Bronchial epithelial cell (primary cell): ENCODE results near the gene CYTH3. TPM values are rescaled to one million over a fixed set of nuclear protein-coding genes. Genes with fewer than 3 reads are reported as not detected.
A peak's percentile ranks its signal among the peaks of the same experiment; 100 is the strongest.

Experiments used
- DNase-seq: peaks from one replicate; pipeline ENCODE4 v3.0.0-alpha.2; 2010; ENCODE audit warnings: low read depth
- FAIRE-seq: peaks from 2 replicates; lab custom pipeline; 2011; peaks lifted over from hg19 to GRCh38; lab: Jason Lieb, UNC
- H3K27me3 ChIP-seq: 2 replicates; pipeline ENCODE4 v1.5.1; 2011; ENCODE audit warnings: low read length; ENCODE audit not compliant: control insufficient read depth, insufficient read depth
- H3K36me3 ChIP-seq: 2 replicates; pipeline ENCODE4 v1.5.1; 2011; ENCODE audit warnings: low read length; ENCODE audit not compliant: control insufficient read depth, insufficient read depth
- H3K4me3 ChIP-seq: 2 replicates; pipeline ENCODE4 v1.5.1; 2011; ENCODE audit warnings: mild to moderate bottlenecking, low read depth, low read length, control low read depth
- total RNA-seq: library from RNA; depleted of rRNA; stranded (reverse); fragments of >200 nt; gene quantifications from 2 replicates; pipeline ENCODE4 v1.2.1, GENCODE V29; 2014
- TF ChIP-seq, protein P1 (sequence below): IDR thresholded peaks from 2 replicates; pipeline ENCODE4 v1.5.1; 2011; ENCODE audit warnings: mild to moderate bottlenecking, moderate library complexity, low read length, control low read depth, inconsistent platforms; ENCODE audit not compliant: insufficient read depth, severe bottlenecking

CYTH3 gene
- total RNA-seq, 1 donor from 2014 or later, result 11.6 TPM

DNA sequence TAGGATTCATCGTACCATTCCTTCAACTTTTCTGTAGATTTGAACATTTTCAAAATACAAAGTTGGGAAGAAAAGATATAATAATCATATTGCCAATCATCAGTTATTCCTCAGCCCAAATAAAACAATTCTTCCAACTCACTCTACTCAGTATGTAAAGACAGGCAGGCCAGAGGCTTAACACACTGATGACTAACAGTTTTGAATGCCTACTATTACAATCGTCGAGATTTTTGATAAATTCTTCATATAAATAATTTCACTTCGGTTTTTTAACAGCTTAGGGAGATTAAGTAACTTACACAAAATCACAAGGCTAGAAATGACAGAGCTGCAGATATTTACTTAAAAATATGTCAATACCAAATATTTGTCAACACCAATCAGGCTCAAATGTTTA, 17.6 kb downstream of the CYTH3 start:
- Histone ChIP-seq H3K27me3 (no peaks in the 10 kb centered on the region), H3K4me3 (no peak overlapping the region), H3K36me3 (no peaks in the 10 kb centered on the region)
- DNase-seq, result no peak
- TF ChIP-seq, protein P1, sequence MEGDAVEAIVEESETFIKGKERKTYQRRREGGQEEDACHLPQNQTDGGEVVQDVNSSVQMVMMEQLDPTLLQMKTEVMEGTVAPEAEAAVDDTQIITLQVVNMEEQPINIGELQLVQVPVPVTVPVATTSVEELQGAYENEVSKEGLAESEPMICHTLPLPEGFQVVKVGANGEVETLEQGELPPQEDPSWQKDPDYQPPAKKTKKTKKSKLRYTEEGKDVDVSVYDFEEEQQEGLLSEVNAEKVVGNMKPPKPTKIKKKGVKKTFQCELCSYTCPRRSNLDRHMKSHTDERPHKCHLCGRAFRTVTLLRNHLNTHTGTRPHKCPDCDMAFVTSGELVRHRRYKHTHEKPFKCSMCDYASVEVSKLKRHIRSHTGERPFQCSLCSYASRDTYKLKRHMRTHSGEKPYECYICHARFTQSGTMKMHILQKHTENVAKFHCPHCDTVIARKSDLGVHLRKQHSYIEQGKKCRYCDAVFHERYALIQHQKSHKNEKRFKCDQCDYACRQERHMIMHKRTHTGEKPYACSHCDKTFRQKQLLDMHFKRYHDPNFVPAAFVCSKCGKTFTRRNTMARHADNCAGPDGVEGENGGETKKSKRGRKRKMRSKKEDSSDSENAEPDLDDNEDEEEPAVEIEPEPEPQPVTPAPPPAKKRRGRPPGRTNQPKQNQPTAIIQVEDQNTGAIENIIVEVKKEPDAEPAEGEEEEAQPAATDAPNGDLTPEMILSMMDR, result no peak
- FAIRE-seq, result no peak

DNA sequence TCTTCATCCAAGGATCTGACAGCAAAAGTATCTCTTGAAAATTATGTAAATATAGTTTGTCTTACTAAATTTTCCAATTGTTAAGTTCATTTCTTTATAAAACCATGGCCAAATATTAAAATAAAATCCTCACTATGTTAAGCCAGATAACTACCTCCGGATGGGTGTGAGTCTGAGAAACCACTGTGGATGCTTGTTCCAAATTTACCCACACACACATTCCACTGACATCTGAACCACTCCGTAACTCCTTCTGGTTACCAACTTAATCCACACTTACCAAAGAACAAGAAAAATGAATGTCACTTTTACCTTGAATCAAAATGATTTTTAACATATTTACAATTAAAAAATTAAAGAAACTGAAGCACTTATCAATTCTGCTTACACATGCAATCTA, 19.7 kb downstream of the CYTH3 start:
- Histone ChIP-seq H3K4me3 (no peak overlapping the region), H3K27me3 (no peaks in the 10 kb centered on the region), H3K36me3 (no peaks in the 10 kb centered on the region)
- no peak for FAIRE-seq
- no peak for DNase-seq
- TF ChIP-seq, protein P1, result no peak

DNA sequence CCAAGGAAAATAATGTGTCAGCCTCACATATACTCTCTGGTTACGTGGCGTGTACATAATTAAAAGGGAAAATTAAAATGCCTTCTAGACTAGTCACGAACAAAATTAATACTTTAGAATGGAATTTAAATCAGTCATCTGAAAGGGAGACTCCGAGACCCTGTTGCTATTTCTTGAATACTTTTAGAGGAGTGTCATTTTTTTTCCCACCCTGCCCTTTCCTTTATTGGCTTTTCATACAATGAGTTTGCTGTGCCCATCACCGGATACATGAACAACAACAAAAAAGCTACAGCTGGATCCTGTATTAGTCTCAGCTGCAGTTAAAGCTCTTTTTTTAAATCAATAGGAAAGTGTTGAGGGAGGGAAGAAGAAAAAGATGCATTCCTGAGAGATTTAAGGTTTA, 20.1 kb downstream of the CYTH3 start:
- Histone ChIP-seq H3K27me3 (no peaks in the 10 kb centered on the region), H3K36me3 (no peaks in the 10 kb centered on the region), H3K4me3 (no peak overlapping the region)
- DNase-seq (no peak), FAIRE-seq (no peak)
- TF ChIP-seq, protein P1, result no peak

DNA sequence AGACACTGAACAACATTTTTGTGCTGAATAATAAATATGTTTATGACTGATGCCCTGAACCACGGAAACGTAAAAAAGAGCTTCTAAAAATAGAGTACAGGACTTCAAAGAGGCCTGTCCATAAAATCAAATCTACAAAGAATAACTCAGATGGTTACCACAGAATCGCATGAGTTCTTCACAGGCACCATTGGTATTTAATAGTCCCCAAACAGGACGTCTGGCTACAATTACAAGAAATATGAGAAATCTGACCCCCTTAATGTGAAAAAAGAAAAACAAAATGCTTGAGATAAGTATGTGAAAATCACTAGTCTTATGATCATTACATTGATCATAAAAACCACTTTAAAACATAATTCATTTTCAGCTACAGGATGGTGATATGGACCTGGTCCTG, 20.8 kb downstream of the CYTH3 start:
- DNase-seq (no peak), FAIRE-seq (no peak)
- Histone ChIP-seq H3K27me3 (no peaks in the 10 kb centered on the region), H3K36me3 (no peaks in the 10 kb centered on the region), H3K4me3 (no peak overlapping the region)
- TF ChIP-seq, protein P1, result no peak

DNA sequence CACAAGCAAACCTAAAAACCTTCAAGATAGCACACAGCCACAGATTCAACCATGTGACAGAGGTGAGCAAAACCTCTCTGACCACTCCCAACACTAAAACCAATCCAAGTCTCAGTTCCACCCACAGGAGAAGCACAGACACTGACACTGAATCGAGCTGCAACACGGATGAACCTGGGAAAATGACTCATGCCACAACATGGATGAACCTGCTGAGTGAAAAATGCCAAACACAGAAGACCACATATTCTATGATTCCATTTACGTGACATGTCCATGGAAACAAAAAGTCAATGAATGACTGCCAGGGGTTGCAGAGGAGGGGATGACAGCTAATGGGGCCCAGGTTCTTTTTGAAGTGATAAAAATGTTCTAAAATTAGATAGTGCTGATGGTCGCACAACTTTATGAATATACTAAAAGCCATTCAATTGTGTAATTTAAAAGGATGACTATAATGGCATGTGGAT, 22.0 kb downstream of the CYTH3 start:
- no peaks in the 10 kb centered on the region for H3K27me3 ChIP-seq
- TF ChIP-seq, protein P1, result no peak
- H3K4me3 ChIP-seq, result no peak overlapping the region
- FAIRE-seq, result peak; percentile 58
- DNase-seq, result peak; percentile 83
- H3K36me3 ChIP-seq, result no peaks in the 10 kb centered on the region

DNA sequence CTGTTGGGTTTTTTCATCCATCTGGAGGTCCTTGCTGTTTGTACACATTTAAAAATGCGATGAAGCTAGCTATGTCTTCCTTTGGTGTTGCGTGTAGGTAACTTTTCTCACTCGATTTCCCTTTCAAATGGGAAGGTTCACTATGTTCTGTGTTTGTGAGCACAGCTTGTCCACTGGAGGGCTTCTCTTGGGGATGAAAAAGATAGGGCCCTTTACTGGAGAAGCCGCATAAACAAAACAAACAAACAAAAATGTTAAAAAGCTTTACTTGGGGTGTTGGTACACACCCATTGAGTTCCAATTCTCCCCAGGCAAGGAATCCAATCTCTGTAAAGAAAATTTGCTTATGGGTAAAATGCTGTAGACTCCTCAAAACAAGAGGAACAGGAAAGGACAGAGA, 23.4 kb downstream of the CYTH3 start:
- TF ChIP-seq, protein P1, result no peak
- Histone ChIP-seq H3K36me3 (no peaks in the 10 kb centered on the region), H3K4me3 (no peak overlapping the region), H3K27me3 (no peaks in the 10 kb centered on the region)
- DNase-seq, result no peak
- no peak for FAIRE-seq
